AG08395 (cell line): ENCODE data around the gene SMC4.

Experiments
- DNase-seq: peaks from one replicate; pipeline ENCODE4 v3.0.0; 2012; ENCODE audit warnings: mixed read lengths, low spot score

The SMC4 gene

DNA sequence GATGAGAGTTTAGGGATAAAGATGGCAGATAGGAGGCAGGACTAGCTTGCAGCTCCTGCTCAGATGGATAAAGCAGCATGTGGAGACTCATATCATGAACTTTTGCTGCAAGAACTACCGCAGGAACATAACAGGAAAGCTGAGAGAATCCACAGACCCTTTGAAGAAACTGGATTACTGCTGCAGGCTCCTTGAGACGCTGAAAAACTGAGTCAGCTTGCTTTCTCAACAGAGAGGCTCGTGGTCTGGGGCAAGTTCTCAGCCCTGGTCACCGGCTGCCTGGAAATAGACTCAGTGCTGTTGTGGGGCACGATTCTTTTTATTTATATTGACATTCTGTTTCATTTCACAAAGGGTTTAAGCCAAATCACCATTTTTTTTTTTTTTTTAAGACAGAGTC, 78.9 kb downstream of the SMC4 start:
- DNase-seq: peak; percentile 13

DNA sequence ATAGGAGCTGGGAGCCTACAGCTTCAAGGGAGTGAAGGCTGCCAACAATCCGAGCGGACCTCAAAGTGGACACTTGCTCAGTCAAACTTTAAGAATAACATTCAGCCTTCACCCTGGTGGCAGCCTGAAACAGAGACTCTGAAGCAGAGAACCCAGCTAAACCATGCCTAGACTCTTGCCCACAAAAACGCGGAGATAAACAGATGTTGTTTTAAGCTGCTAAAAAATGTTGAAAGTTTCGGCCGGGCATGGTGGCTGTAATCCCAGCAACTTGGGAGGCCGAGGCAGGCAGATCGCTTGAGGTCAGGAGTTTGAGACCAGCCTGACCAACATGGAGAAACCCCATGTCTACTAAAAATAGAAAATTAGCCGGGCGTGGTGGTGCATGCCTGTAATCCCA, 79.9 kb downstream of the SMC4 start:
- no peak for DNase-seq

DNA sequence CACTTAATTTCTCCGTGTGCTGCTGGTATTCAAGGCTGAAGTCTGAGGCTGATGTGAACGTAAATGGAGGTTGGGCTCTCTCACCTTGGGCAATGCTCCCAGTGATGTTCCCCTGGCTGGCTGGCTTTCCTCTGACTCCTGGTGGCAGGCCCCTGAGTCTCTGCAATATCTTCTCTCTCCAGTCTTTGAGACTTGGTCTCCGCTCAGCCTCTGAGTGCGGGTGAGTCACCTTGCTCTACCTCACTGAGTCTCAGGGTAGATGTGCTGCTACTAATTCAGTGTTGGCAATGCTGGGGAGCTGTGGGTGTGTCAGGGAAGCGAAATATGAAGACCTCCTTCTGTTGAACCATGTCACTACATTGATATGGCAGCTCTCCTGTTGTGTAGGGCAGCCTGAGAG, 81.5 kb downstream of the SMC4 start:
- no peak for DNase-seq

DNA sequence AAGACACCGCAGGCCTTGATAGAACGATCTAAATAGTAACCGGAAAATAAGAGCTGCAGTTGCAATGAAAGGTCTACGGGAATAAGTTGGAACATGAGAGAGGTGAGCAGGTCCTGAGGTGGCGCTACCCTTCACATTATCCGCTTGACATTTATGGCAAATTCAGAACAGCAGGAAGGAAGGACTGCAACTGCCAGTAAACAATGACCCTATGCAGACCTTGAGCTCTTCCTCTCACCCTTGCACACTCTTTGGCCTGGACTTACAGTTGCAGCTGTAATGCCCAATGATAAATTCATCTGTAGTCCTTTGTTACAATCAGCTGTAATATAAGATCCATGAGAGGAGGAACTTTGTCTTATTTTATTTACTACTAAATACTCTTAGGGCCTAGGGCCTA, 82.4 kb downstream of the SMC4 start:
- no peak for DNase-seq

DNA sequence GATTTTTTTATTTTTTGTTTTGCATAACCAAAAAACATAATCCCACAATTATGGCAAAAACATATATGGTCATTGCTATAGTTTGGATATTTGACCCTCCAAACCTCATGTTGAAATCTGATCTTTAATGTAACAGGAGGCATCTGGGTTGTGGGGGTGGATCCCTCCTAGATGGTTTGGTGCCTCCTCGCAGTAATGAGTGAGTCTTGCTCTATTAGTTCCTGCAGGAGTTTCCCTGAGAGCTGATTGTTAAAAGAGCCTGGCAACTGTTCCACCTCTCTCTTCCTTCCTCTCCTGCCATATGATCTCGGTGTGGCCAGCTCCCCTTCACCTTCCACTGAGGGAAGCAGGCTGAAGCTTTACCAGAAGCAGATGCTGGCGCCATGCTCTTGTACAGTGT, 83.3 kb downstream of the SMC4 start:
- no peak for DNase-seq
